ENCODE measurements around the gene MYBPC1. TPM values are rescaled to one million over a fixed set of nuclear protein-coding genes. Genes with fewer than 3 reads are reported as not detected.

The MYBPC1 gene
- polyA plus RNA-seq, 3 donors: 0.04 to 0.16 TPM; not detected in 1

GRCh38 chr12:101620762-101621133, 26.0 kb downstream of the MYBPC1 start:
- Histone ChIP-seq H3K27me3 (ENCODE audit: control insufficient read depth in 2 of 2, insufficient read depth in 2 of 2, low read length in 2 of 2) (no peaks in the 10 kb centered on the region), H2AFZ (ENCODE audit: insufficient read depth, low read depth, low read length, poor library complexity, severe bottlenecking) (no peak overlapping the region), H3K4me2 (replicated peaks; ENCODE audit: extremely low read depth, low read length, poor library complexity, severe bottlenecking) (peak overlapping the region; percentile 45), H3K27ac (ENCODE audit: low read depth in 1 of 2, low read length in 2 of 2) (peak overlapping the region; percentile 22 to 61), H3K79me2 (ENCODE audit: insufficient read depth, low read length) (no peaks in the 10 kb centered on the region), H3K4me1 (ENCODE audit: control insufficient read depth in 1 of 2, insufficient read depth in 2 of 2, low read length in 2 of 2) (peaks cover 42 to 54% of the 10 kb centered on the region in 2 donors), H4K20me1 (ENCODE audit: insufficient read depth, low read length) (no peaks in the 10 kb centered on the region), H3K9ac (ENCODE audit: insufficient read depth, low read length, poor library complexity, severe bottlenecking) (no peak overlapping the region), H3K9me3 (replicated peaks in 1 of 2; ENCODE audit: control insufficient read depth in 1 of 2, insufficient read depth in 1 of 2, low read length in 2 of 2) (no peaks in the 10 kb centered on the region), H3K4me3 (replicated peaks in 1 of 3; ENCODE audit: low read depth in 2 of 3, low read length in 3 of 3) (peak overlapping the region in 1 of 3 experiments; percentile 38), H3K36me3 (replicated peaks in 1 of 2; ENCODE audit: control insufficient read depth in 1 of 2, insufficient read depth in 2 of 2, low read length in 2 of 2) (no peaks in the 10 kb centered on the region)
- Mint-ChIP-seq H3K4me3 (peak overlapping the region in 1 of 2 donors; percentile 71), H3K27me3 (ENCODE audit: low read depth in 3 of 3) (peaks cover 0 to 2% (median 0%) of the 10 kb centered on the region in 3 donors), H3K27ac (peak overlapping the region; percentile 73 to 91 (median 81)), H3K9me3 (no peaks in the 10 kb centered on the region), H3K36me3 (no peaks in the 10 kb centered on the region), H3K4me1 (peaks cover 53% of the 10 kb centered on the region)
- TF ChIP-seq CTCF (IDR thresholded peaks at IDR 0.05): no peak
- no CpG with 5 or more reads among the region's 2 CpGs for WGBS (ENCODE audit: insufficient coverage)
- intact Hi-C loops (cut with micrococcal nuclease): no loop called here
- DNase-seq: peak; percentile 15 to 46 (median 36)

GRCh38 chr12:101628676-101629075, 33.9 kb downstream of the MYBPC1 start:
- H3K4me1 ChIP-seq (ENCODE audit: control insufficient read depth in 1 of 2, insufficient read depth in 2 of 2, low read length in 2 of 2): peaks cover under 1 to 9% of the 10 kb centered on the region in 2 donors
- H3K79me2 ChIP-seq (ENCODE audit: insufficient read depth, low read length): no peaks in the 10 kb centered on the region
- Mint-ChIP-seq H3K36me3 (no peaks in the 10 kb centered on the region), H3K27ac (peak overlapping the region in 1 of 7 donors; percentile 7), H3K4me1 (peaks cover 20% of the 10 kb centered on the region), H3K4me3 (no peak overlapping the region), H3K27me3 (ENCODE audit: low read depth in 3 of 3) (peaks cover 0 to 3% (median 3%) of the 10 kb centered on the region in 3 donors), H3K9me3 (peaks cover 0 to 2% (median 0%) of the 10 kb centered on the region in 7 donors)
- H3K4me3 ChIP-seq (replicated peaks in 1 of 3; ENCODE audit: low read depth in 2 of 3, low read length in 3 of 3): no peak overlapping the region
- no peak overlapping the region for H2AFZ ChIP-seq (ENCODE audit: insufficient read depth, low read depth, low read length, poor library complexity, severe bottlenecking)
- TF ChIP-seq CTCF (IDR thresholded peaks at IDR 0.05): no peak
- no peaks in the 10 kb centered on the region for H3K27me3 ChIP-seq (ENCODE audit: control insufficient read depth in 2 of 2, insufficient read depth in 2 of 2, low read length in 2 of 2)
- H3K36me3 ChIP-seq (replicated peaks in 1 of 2; ENCODE audit: control insufficient read depth in 1 of 2, insufficient read depth in 2 of 2, low read length in 2 of 2): no peaks in the 10 kb centered on the region
- DNase-seq: no peak
- H3K27ac ChIP-seq (ENCODE audit: low read depth in 1 of 2, low read length in 2 of 2): no peak overlapping the region
- H3K9me3 ChIP-seq (replicated peaks in 1 of 2; ENCODE audit: control insufficient read depth in 1 of 2, insufficient read depth in 1 of 2, low read length in 2 of 2): no peaks in the 10 kb centered on the region
- intact Hi-C loops (cut with micrococcal nuclease): no loop called here
- H3K9ac ChIP-seq (ENCODE audit: insufficient read depth, low read length, poor library complexity, severe bottlenecking): no peak overlapping the region
- 88% methylated on average over 1 of the region's 3 CpGs for WGBS (ENCODE audit: insufficient coverage)
- no peak overlapping the region for H3K4me2 ChIP-seq (replicated peaks; ENCODE audit: extremely low read depth, low read length, poor library complexity, severe bottlenecking)
- no peaks in the 10 kb centered on the region for H4K20me1 ChIP-seq (ENCODE audit: insufficient read depth, low read length)
